ENCODE measurements around the gene KCNMB2.

The KCNMB2 gene

GRCh38 chr3:178712247-178712646 lies 176.0 kb downstream of the KCNMB2 start:
- Histone ChIP-seq H3K36me3 (ENCODE audit: insufficient read depth, insufficient read length, low read length) (no peaks in the 10 kb centered on the region), H3K9ac (ENCODE audit: insufficient read length, low read depth) (no peak overlapping the region), H3K9me3 (ENCODE audit: insufficient read depth, low read length) (no peaks in the 10 kb centered on the region), H3K4me1 (ENCODE audit: insufficient read depth, insufficient read length) (no peaks in the 10 kb centered on the region), H3K4me3 (ENCODE audit: insufficient read length, low read depth) (no peak overlapping the region), H3K27me3 (ENCODE audit: insufficient read depth, insufficient read length) (no peaks in the 10 kb centered on the region)
- TF ChIP-seq YY1 (IDR thresholded peaks at IDR 0.05; ENCODE audit: insufficient read depth, insufficient read length) (no peak), SUZ12 (IDR thresholded peaks at IDR 0.05; ENCODE audit: extremely low read depth, insufficient read depth, insufficient read length) (no peak), ZNF274 (IDR thresholded peaks at IDR 0.05; ENCODE audit: low read depth, low read length) (no peak)
- no peak for DNase-seq (ENCODE audit: low read depth, low spot score)

GRCh38 chr3:178714925-178715832 lies 178.9 kb downstream of the KCNMB2 start:
- no peaks in the 10 kb centered on the region for H3K27me3 ChIP-seq (ENCODE audit: insufficient read depth, insufficient read length)
- DNase-seq (ENCODE audit: low read depth, low spot score): no peak
- no peaks in the 10 kb centered on the region for H3K36me3 ChIP-seq (ENCODE audit: insufficient read depth, insufficient read length, low read length)
- H3K4me3 ChIP-seq (ENCODE audit: insufficient read length, low read depth): no peak overlapping the region
- H3K9me3 ChIP-seq (ENCODE audit: insufficient read depth, low read length): no peaks in the 10 kb centered on the region
- no peak overlapping the region for H3K9ac ChIP-seq (ENCODE audit: insufficient read length, low read depth)
- no peak for TF ChIP-seq YY1 (IDR thresholded peaks at IDR 0.05; ENCODE audit: insufficient read depth, insufficient read length)
- no peak for TF ChIP-seq ZNF274 (IDR thresholded peaks at IDR 0.05; ENCODE audit: low read depth, low read length)
- TF ChIP-seq SUZ12 (IDR thresholded peaks at IDR 0.05; ENCODE audit: extremely low read depth, insufficient read depth, insufficient read length): no peak
- no peaks in the 10 kb centered on the region for H3K4me1 ChIP-seq (ENCODE audit: insufficient read depth, insufficient read length)

GRCh38 chr3:178718995-178719635 lies 182.9 kb downstream of the KCNMB2 start:
- no peaks in the 10 kb centered on the region for H3K36me3 ChIP-seq (ENCODE audit: insufficient read depth, insufficient read length, low read length)
- no peak overlapping the region for H3K9ac ChIP-seq (ENCODE audit: insufficient read length, low read depth)
- no peak for DNase-seq (ENCODE audit: low read depth, low spot score)
- TF ChIP-seq SUZ12 (IDR thresholded peaks at IDR 0.05; ENCODE audit: extremely low read depth, insufficient read depth, insufficient read length) (no peak), YY1 (IDR thresholded peaks at IDR 0.05; ENCODE audit: insufficient read depth, insufficient read length) (no peak), ZNF274 (IDR thresholded peaks at IDR 0.05; ENCODE audit: low read depth, low read length) (no peak)
- H3K27me3 ChIP-seq (ENCODE audit: insufficient read depth, insufficient read length): no peaks in the 10 kb centered on the region
- no peak overlapping the region for H3K4me3 ChIP-seq (ENCODE audit: insufficient read length, low read depth)
- H3K4me1 ChIP-seq (ENCODE audit: insufficient read depth, insufficient read length): no peaks in the 10 kb centered on the region
- H3K9me3 ChIP-seq (ENCODE audit: insufficient read depth, low read length): no peaks in the 10 kb centered on the region

GRCh38 chr3:178732824-178733223 lies 196.6 kb downstream of the KCNMB2 start:
- Histone ChIP-seq H3K27me3 (ENCODE audit: insufficient read depth, insufficient read length) (no peaks in the 10 kb centered on the region), H3K9ac (ENCODE audit: insufficient read length, low read depth) (no peak overlapping the region), H3K4me3 (ENCODE audit: insufficient read length, low read depth) (no peak overlapping the region), H3K36me3 (ENCODE audit: insufficient read depth, insufficient read length, low read length) (no peaks in the 10 kb centered on the region), H3K9me3 (ENCODE audit: insufficient read depth, low read length) (no peaks in the 10 kb centered on the region), H3K4me1 (ENCODE audit: insufficient read depth, insufficient read length) (no peaks in the 10 kb centered on the region)
- DNase-seq (ENCODE audit: low read depth, low spot score): no peak
- TF ChIP-seq ZNF274 (IDR thresholded peaks at IDR 0.05; ENCODE audit: low read depth, low read length) (no peak), YY1 (IDR thresholded peaks at IDR 0.05; ENCODE audit: insufficient read depth, insufficient read length) (no peak), SUZ12 (IDR thresholded peaks at IDR 0.05; ENCODE audit: extremely low read depth, insufficient read depth, insufficient read length) (no peak)

GRCh38 chr3:178735032-178735674 lies 198.9 kb downstream of the KCNMB2 start:
- no peaks in the 10 kb centered on the region for H3K36me3 ChIP-seq (ENCODE audit: insufficient read depth, insufficient read length, low read length)
- no peak overlapping the region for H3K4me3 ChIP-seq (ENCODE audit: insufficient read length, low read depth)
- H3K27me3 ChIP-seq (ENCODE audit: insufficient read depth, insufficient read length): no peaks in the 10 kb centered on the region
- H3K4me1 ChIP-seq (ENCODE audit: insufficient read depth, insufficient read length): no peaks in the 10 kb centered on the region
- H3K9me3 ChIP-seq (ENCODE audit: insufficient read depth, low read length): no peaks in the 10 kb centered on the region
- DNase-seq (ENCODE audit: low read depth, low spot score): no peak
- TF ChIP-seq ZNF274 (IDR thresholded peaks at IDR 0.05; ENCODE audit: low read depth, low read length): no peak
- H3K9ac ChIP-seq (ENCODE audit: insufficient read length, low read depth): no peak overlapping the region

- TF ChIP-seq YY1 (IDR thresholded peaks at IDR 0.05; ENCODE audit: insufficient read depth, insufficient read length) (no peak), ZNF274 (IDR thresholded peaks at IDR 0.05; ENCODE audit: low read depth, low read length) (no peak), SUZ12 (IDR thresholded peaks at IDR 0.05; ENCODE audit: extremely low read depth, insufficient read depth, insufficient read length) (no peak)
- no peak for DNase-seq (ENCODE audit: low read depth, low spot score)
- Histone ChIP-seq H3K4me1 (ENCODE audit: insufficient read depth, insufficient read length) (no peaks in the 10 kb centered on the region), H3K9ac (ENCODE audit: insufficient read length, low read depth) (no peak overlapping the region), H3K4me3 (ENCODE audit: insufficient read length, low read depth) (no peak overlapping the region), H3K36me3 (ENCODE audit: insufficient read depth, insufficient read length, low read length) (no peaks in the 10 kb centered on the region), H3K9me3 (ENCODE audit: insufficient read depth, low read length) (no peaks in the 10 kb centered on the region), H3K27me3 (ENCODE audit: insufficient read depth, insufficient read length) (no peaks in the 10 kb centered on the region)
Measured at GRCh38 chr3:178736300-178736699, 200.1 kb downstream of the KCNMB2 start.

GRCh38 chr3:178739720-178740119 lies 203.5 kb downstream of the KCNMB2 start:
- TF ChIP-seq ZNF274 (IDR thresholded peaks at IDR 0.05; ENCODE audit: low read depth, low read length): no peak
- no peak for TF ChIP-seq SUZ12 (IDR thresholded peaks at IDR 0.05; ENCODE audit: extremely low read depth, insufficient read depth, insufficient read length)
- TF ChIP-seq YY1 (IDR thresholded peaks at IDR 0.05; ENCODE audit: insufficient read depth, insufficient read length): no peak
- Histone ChIP-seq H3K4me1 (ENCODE audit: insufficient read depth, insufficient read length) (no peaks in the 10 kb centered on the region), H3K9ac (ENCODE audit: insufficient read length, low read depth) (no peak overlapping the region), H3K9me3 (ENCODE audit: insufficient read depth, low read length) (no peaks in the 10 kb centered on the region), H3K4me3 (ENCODE audit: insufficient read length, low read depth) (no peak overlapping the region), H3K36me3 (ENCODE audit: insufficient read depth, insufficient read length, low read length) (no peaks in the 10 kb centered on the region), H3K27me3 (ENCODE audit: insufficient read depth, insufficient read length) (no peaks in the 10 kb centered on the region)
- no peak for DNase-seq (ENCODE audit: low read depth, low spot score)

Measured in NT2/D1 (cell line).